HL-60 (cell line): ENCODE results near the gene EMILIN1.

ENCODE experiments used
- CTCF ChIP-seq: IDR thresholded peaks from one replicate; pipeline ENCODE4 v1.5.1; 2011; ENCODE audit warnings: low read length, control low read depth, inconsistent platforms; ENCODE audit not compliant: insufficient read depth
- REST ChIP-seq: IDR thresholded peaks from 2 replicates; pipeline ENCODE4 v1.6.1; 2012; ENCODE audit warnings: low read depth; ENCODE audit not compliant: insufficient replicate concordance

GRCh38 chr2:27102329-27102728 lies 23.9 kb downstream of the EMILIN1 start:
- TF ChIP-seq REST (no peak), CTCF (no peak)
